Measurements from ENCODE around the gene TSC1. TPM values are rescaled to one million over a fixed set of nuclear protein-coding genes. Genes with fewer than 3 reads are reported as not detected.

TSC1 gene
- total RNA-seq, 4 donors from 2014 or later, result 24.3 to 44.2 (median 36.9) TPM

- Histone ChIP-seq H3K4me1 (no peaks in the 10 kb centered on the region), H3K27ac (no peak overlapping the region), H3K4me3 (no peak overlapping the region), H3K27me3 (no peaks in the 10 kb centered on the region), H3K9me3 (peaks cover 0 to 3% (median 2%) of the 10 kb centered on the region in 3 donors), H3K36me3 (peaks cover 21 to 100% of the 10 kb centered on the region in 2 donors)
- no peak for TF ChIP-seq CTCF (IDR thresholded peaks at IDR 0.05)
- no peak for TF ChIP-seq POLR2AphosphoS5 (IDR thresholded peaks at IDR 0.05)
- TF ChIP-seq POLR2A (IDR thresholded peaks at IDR 0.05), result no peak
- no peak for TF ChIP-seq EP300 (IDR thresholded peaks at IDR 0.05)
- WGBS, 2 donors (ENCODE audit: low coverage in 1 of 2), result 67 to 85% methylated on average over 1 to 5 of the region's 7 CpGs
- no peak for ATAC-seq
These were observed 24.7 kb downstream of the TSC1 start for GRCh38 chr9:132919614-132920268.

DNA sequence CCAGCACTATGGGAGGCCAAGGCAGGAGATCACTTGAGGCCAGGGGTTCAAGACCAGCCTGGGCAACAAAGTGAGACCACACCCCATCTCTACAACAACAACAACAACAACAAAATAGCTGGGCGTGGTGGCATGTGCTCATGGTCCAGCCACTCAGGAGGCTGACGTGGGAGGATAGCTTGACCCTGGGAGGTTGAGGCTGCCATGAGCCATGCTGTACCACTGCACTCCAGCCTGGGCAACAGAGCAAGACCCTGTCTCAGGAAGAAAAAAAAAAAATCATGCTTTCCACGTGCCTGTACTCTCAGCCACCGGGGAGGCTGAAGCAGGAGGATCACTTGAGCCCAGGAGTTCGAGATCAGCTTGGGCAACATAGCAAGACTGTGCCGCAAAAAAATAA, 29.5 kb downstream of the TSC1 start:
- Histone ChIP-seq H3K9me3 (peaks cover 0 to 3% (median 2%) of the 10 kb centered on the region in 3 donors), H3K4me3 (no peak overlapping the region), H3K27ac (no peak overlapping the region), H3K4me1 (no peaks in the 10 kb centered on the region), H3K27me3 (no peaks in the 10 kb centered on the region), H3K36me3 (peaks cover 20 to 97% of the 10 kb centered on the region in 2 donors)
- ATAC-seq, result no peak
- TF ChIP-seq POLR2A (IDR thresholded peaks at IDR 0.05), result no peak
- no peak for TF ChIP-seq EP300 (IDR thresholded peaks at IDR 0.05)
- no peak for TF ChIP-seq CTCF (IDR thresholded peaks at IDR 0.05)
- no peak for TF ChIP-seq POLR2AphosphoS5 (IDR thresholded peaks at IDR 0.05)
- WGBS, 2 donors (ENCODE audit: low coverage in 1 of 2), result 93 to 100% methylated on average over 1 to 5 of the region's 6 CpGs

- Histone ChIP-seq H3K27me3 (no peaks in the 10 kb centered on the region), H3K27ac (no peak overlapping the region), H3K4me3 (no peak overlapping the region), H3K4me1 (no peaks in the 10 kb centered on the region), H3K9me3 (peaks cover 0 to 3% (median 2%) of the 10 kb centered on the region in 3 donors), H3K36me3 (peaks cover 11 to 97% of the 10 kb centered on the region in 2 donors)
- 87 to 91% methylated on average over 4 of the region's 4 CpGs for WGBS, 2 donors (ENCODE audit: low coverage in 1 of 2)
- TF ChIP-seq EP300 (IDR thresholded peaks at IDR 0.05) (no peak), POLR2A (IDR thresholded peaks at IDR 0.05) (no peak), CTCF (IDR thresholded peaks at IDR 0.05) (no peak), POLR2AphosphoS5 (IDR thresholded peaks at IDR 0.05) (no peak)
- no peak for ATAC-seq
These were observed 32.3 kb downstream of the TSC1 start for GRCh38 chr9:132912131-132912530.

- Histone ChIP-seq H3K36me3 (peaks cover 8 to 95% of the 10 kb centered on the region in 2 donors), H3K4me3 (no peak overlapping the region), H3K27ac (no peak overlapping the region), H3K9me3 (no peaks in the 10 kb centered on the region), H3K4me1 (no peaks in the 10 kb centered on the region), H3K27me3 (no peaks in the 10 kb centered on the region)
- WGBS, 2 donors (ENCODE audit: low coverage in 1 of 2), result 84 to 90% methylated on average over 1 to 5 of the region's 6 CpGs
- no peak for ATAC-seq
- TF ChIP-seq POLR2AphosphoS5 (IDR thresholded peaks at IDR 0.05), result no peak
- no peak for TF ChIP-seq EP300 (IDR thresholded peaks at IDR 0.05)
- TF ChIP-seq POLR2A (IDR thresholded peaks at IDR 0.05), result no peak
These were observed 34.0 kb downstream of the TSC1 start for GRCh38 chr9:132910376-132910775.

- WGBS, 2 donors (ENCODE audit: low coverage in 1 of 2), result 71 to 75% methylated on average over 2 of the region's 2 CpGs
- TF ChIP-seq CTCF (IDR thresholded peaks at IDR 0.05) (no peak), EP300 (IDR thresholded peaks at IDR 0.05) (no peak), POLR2AphosphoS5 (IDR thresholded peaks at IDR 0.05) (no peak), POLR2A (IDR thresholded peaks at IDR 0.05) (no peak)
- H3K4me3 ChIP-seq, result no peak overlapping the region
- H3K27ac ChIP-seq, result no peak overlapping the region
- H3K27me3 ChIP-seq, result no peaks in the 10 kb centered on the region
- ATAC-seq, result no peak
- H3K9me3 ChIP-seq, result no peaks in the 10 kb centered on the region
- no peaks in the 10 kb centered on the region for H3K4me1 ChIP-seq
- H3K36me3 ChIP-seq, result peaks cover 8 to 95% of the 10 kb centered on the region in 2 donors
These were observed 35.1 kb downstream of the TSC1 start for GRCh38 chr9:132909311-132909710.
